ENCODE data around the gene FBXW5. TPM values are rescaled to one million over a fixed set of nuclear protein-coding genes. Genes with fewer than 3 reads are reported as not detected.

The FBXW5 gene
- total RNA-seq, 1 donor from 2014 or later, result 45.4 TPM

DNA sequence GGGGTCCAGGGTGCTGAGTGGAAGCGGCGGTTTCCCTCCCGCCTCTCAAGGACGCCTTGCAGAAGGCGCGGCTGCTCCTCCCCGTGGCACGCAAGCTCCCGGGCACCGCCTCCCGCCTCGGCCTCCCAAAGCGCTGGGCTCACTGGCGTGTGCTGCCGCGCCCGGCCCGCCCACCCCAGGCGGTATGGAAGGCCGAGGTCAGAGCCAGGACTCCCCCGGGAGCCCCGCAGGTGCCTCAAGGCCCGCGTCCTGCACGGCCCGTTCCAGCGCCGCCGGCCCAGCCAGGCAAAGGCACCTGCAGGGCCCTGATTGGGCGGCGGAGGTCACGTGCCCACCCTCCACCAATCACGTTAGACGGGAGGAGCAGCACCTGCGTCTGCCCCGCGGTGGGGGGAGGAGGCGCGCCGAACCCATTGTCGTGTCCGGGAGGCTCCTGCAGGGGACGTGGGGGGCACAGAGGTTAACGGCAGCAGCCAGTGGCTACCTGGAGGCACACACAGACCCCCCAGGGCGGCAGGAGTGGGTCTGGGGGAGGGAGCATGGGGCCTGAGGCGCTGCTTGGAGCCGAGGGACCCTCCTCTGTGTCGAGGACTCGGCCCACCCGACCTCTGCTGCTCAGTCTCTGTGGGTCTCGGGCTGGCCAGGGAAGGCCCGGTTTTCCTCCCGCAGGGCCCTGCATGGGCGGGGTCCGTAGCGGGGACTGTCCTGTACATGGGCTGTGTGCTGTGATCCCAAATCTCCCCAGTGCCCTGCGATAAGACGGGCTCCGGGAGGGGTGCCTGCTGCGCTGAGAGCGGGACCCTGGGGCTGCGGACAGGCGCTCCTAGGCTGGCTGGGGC, 5.5 kb upstream of the FBXW5 start:
- Histone ChIP-seq H3K27me3 (ENCODE audit: control insufficient read depth in 3 of 3, insufficient read depth in 3 of 3, low read length in 3 of 3) (no peaks in the 10 kb centered on the region), H3K36me3 (ENCODE audit: control insufficient read depth in 3 of 3, insufficient read depth in 3 of 3, low read length in 3 of 3) (no peaks in the 10 kb centered on the region), H3K9ac (ENCODE audit: low read depth in 1 of 3, low read length in 3 of 3) (peak overlapping the region; percentile 87 to 97 (median 92)), H3K4me1 (ENCODE audit: control insufficient read depth in 3 of 3, insufficient read depth in 3 of 3, low read length in 3 of 3) (peaks cover 15 to 36% (median 31%) of the 10 kb centered on the region in 3 donors), H3K4me3 (ENCODE audit: low read length in 3 of 3) (peak overlapping the region; percentile 69 to 87 (median 85)), H3K27ac (ENCODE audit: low read depth, low read length) (peak overlapping the region; percentile 71), H3K9me3 (ENCODE audit: control insufficient read depth in 3 of 3, low read length in 3 of 3) (no peaks in the 10 kb centered on the region)

- peak overlapping the region; percentile 87 to 97 (median 92) for H3K9ac ChIP-seq (ENCODE audit: low read depth in 1 of 3, low read length in 3 of 3)
- H3K27me3 ChIP-seq (ENCODE audit: control insufficient read depth in 3 of 3, insufficient read depth in 3 of 3, low read length in 3 of 3), result no peaks in the 10 kb centered on the region
- H3K9me3 ChIP-seq (ENCODE audit: control insufficient read depth in 3 of 3, low read length in 3 of 3), result no peaks in the 10 kb centered on the region
- peak overlapping the region; percentile 69 to 87 (median 85) for H3K4me3 ChIP-seq (ENCODE audit: low read length in 3 of 3)
- peak overlapping the region; percentile 65 for H3K27ac ChIP-seq (ENCODE audit: low read depth, low read length)
- peaks cover 15 to 40% (median 34%) of the 10 kb centered on the region in 3 donors for H3K4me1 ChIP-seq (ENCODE audit: control insufficient read depth in 3 of 3, insufficient read depth in 3 of 3, low read length in 3 of 3)
- H3K36me3 ChIP-seq (ENCODE audit: control insufficient read depth in 3 of 3, insufficient read depth in 3 of 3, low read length in 3 of 3), result no peaks in the 10 kb centered on the region
These were observed 4.8 kb upstream of the FBXW5 start for GRCh38 chr9:136949239-136949816.

- Histone ChIP-seq H3K27me3 (ENCODE audit: control insufficient read depth in 3 of 3, insufficient read depth in 3 of 3, low read length in 3 of 3) (no peaks in the 10 kb centered on the region), H3K4me3 (ENCODE audit: low read length in 3 of 3) (no peak overlapping the region), H3K4me1 (ENCODE audit: control insufficient read depth in 3 of 3, insufficient read depth in 3 of 3, low read length in 3 of 3) (peaks cover 22 to 47% (median 41%) of the 10 kb centered on the region in 3 donors), H3K9me3 (ENCODE audit: control insufficient read depth in 3 of 3, low read length in 3 of 3) (no peaks in the 10 kb centered on the region), H3K36me3 (ENCODE audit: control insufficient read depth in 3 of 3, insufficient read depth in 3 of 3, low read length in 3 of 3) (peaks cover 0 to 3% (median 0%) of the 10 kb centered on the region in 3 donors), H3K27ac (ENCODE audit: low read depth, low read length) (peak overlapping the region; percentile 68), H3K9ac (ENCODE audit: low read depth in 1 of 3, low read length in 3 of 3) (peak overlapping the region in 1 of 3 donors; percentile 75)
These were observed 3.5 kb upstream of the FBXW5 start for GRCh38 chr9:136947955-136948510.

- Histone ChIP-seq H3K9ac (ENCODE audit: low read depth in 1 of 3, low read length in 3 of 3) (peak overlapping the region in 2 of 3 donors; percentile 51 to 75), H3K4me1 (ENCODE audit: control insufficient read depth in 3 of 3, insufficient read depth in 3 of 3, low read length in 3 of 3) (peaks cover 28 to 54% (median 49%) of the 10 kb centered on the region in 3 donors), H3K27me3 (ENCODE audit: control insufficient read depth in 3 of 3, insufficient read depth in 3 of 3, low read length in 3 of 3) (no peaks in the 10 kb centered on the region), H3K9me3 (ENCODE audit: control insufficient read depth in 3 of 3, low read length in 3 of 3) (no peaks in the 10 kb centered on the region), H3K36me3 (ENCODE audit: control insufficient read depth in 3 of 3, insufficient read depth in 3 of 3, low read length in 3 of 3) (peaks cover 4 to 11% (median 5%) of the 10 kb centered on the region in 3 donors), H3K4me3 (ENCODE audit: low read length in 3 of 3) (peak overlapping the region in 1 of 3 donors; percentile 41), H3K27ac (ENCODE audit: low read depth, low read length) (peak overlapping the region; percentile 68)
These were observed 2.7 kb upstream of the FBXW5 start for GRCh38 chr9:136947028-136947891.

GRCh38 chr9:136946228-136947027, 1.9 kb upstream of the FBXW5 start:
- Histone ChIP-seq H3K4me1 (ENCODE audit: control insufficient read depth in 3 of 3, insufficient read depth in 3 of 3, low read length in 3 of 3) (peaks cover 32 to 63% (median 57%) of the 10 kb centered on the region in 3 donors), H3K9me3 (ENCODE audit: control insufficient read depth in 3 of 3, low read length in 3 of 3) (no peaks in the 10 kb centered on the region), H3K27ac (ENCODE audit: low read depth, low read length) (peak overlapping the region; percentile 68), H3K4me3 (ENCODE audit: low read length in 3 of 3) (no peak overlapping the region), H3K9ac (ENCODE audit: low read depth in 1 of 3, low read length in 3 of 3) (peak overlapping the region in 2 of 3 donors; percentile 51 to 75), H3K36me3 (ENCODE audit: control insufficient read depth in 3 of 3, insufficient read depth in 3 of 3, low read length in 3 of 3) (peaks cover 12 to 19% (median 12%) of the 10 kb centered on the region in 3 donors), H3K27me3 (ENCODE audit: control insufficient read depth in 3 of 3, insufficient read depth in 3 of 3, low read length in 3 of 3) (no peaks in the 10 kb centered on the region)

DNA sequence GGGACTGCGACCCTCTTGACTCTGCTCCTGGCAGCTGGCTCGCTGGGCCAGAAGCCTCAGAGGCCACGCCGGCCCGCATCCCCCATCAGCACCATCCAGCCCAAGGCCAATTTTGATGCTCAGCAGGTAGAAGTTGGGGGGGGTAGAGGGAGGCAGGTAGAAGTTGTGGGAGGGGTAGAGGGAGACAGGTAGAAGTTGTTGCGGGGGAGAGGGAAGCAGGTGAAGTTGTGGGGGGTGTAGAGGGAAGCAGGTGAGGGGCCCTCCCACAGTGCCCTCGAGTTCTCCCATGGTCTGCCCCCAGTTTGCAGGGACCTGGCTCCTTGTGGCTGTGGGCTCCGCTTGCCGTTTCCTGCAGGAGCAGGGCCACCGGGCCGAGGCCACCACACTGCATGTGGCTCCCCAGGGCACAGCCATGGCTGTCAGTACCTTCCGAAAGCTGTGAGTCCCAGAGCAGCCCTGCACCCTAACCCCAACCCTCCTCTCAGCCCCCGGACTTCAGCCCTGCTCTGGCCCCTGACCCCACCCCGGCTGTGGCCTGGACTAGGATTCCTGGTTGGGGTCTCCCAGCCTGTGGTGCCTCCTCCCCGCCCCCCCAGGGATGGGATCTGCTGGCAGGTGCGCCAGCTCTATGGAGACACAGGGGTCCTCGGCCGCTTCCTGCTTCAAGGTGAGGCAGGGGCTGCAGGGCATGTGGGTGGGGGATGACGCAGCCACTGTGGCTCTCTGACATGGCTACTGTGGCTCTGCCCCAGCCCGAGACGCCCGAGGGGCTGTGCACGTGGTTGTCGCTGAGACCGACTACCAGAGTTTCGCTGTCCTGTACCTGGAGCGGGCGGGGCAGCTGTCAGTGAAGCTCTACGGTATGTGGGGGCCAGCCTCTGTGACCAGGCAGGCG, 1.0 kb upstream of the FBXW5 start:
- Histone ChIP-seq H3K9ac (ENCODE audit: low read depth in 1 of 3, low read length in 3 of 3) (peak overlapping the region in 1 of 3 donors; percentile 40), H3K4me3 (ENCODE audit: low read length in 3 of 3) (no peak overlapping the region), H3K27me3 (ENCODE audit: control insufficient read depth in 3 of 3, insufficient read depth in 3 of 3, low read length in 3 of 3) (no peaks in the 10 kb centered on the region), H3K27ac (ENCODE audit: low read depth, low read length) (no peak overlapping the region), H3K9me3 (ENCODE audit: control insufficient read depth in 3 of 3, low read length in 3 of 3) (peaks cover 0 to 2% (median 0%) of the 10 kb centered on the region in 3 donors), H3K36me3 (ENCODE audit: control insufficient read depth in 3 of 3, insufficient read depth in 3 of 3, low read length in 3 of 3) (peaks cover 21 to 28% (median 21%) of the 10 kb centered on the region in 3 donors), H3K4me1 (ENCODE audit: control insufficient read depth in 3 of 3, insufficient read depth in 3 of 3, low read length in 3 of 3) (peaks cover 38 to 69% (median 62%) of the 10 kb centered on the region in 3 donors)

DNA sequence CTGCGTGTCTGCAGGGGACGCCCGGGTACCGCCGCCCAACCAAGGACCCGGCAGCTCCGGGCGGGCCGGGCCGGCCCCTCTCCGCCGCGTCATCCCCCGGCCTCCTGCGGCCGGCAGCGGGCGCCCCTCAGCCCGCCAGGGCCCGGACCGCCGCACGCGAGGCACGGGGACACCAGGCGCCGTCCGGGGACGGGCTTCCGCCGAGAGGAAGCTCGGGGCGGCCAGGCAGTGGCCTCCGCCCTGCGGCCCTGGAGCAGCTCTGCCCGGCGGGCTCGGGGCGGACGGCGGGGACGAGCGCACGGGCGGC, 373 bp downstream of the FBXW5 start:
- Histone ChIP-seq H3K27ac (ENCODE audit: low read depth, low read length) (peak overlapping the region; percentile 97), H3K9ac (ENCODE audit: low read depth in 1 of 3, low read length in 3 of 3) (peak overlapping the region; percentile 88 to 98 (median 93)), H3K27me3 (ENCODE audit: control insufficient read depth in 3 of 3, insufficient read depth in 3 of 3, low read length in 3 of 3) (no peaks in the 10 kb centered on the region), H3K4me3 (ENCODE audit: low read length in 3 of 3) (peak overlapping the region; percentile 75 to 90 (median 85)), H3K9me3 (ENCODE audit: control insufficient read depth in 3 of 3, low read length in 3 of 3) (peaks cover 0 to 2% (median 0%) of the 10 kb centered on the region in 3 donors), H3K4me1 (ENCODE audit: control insufficient read depth in 3 of 3, insufficient read depth in 3 of 3, low read length in 3 of 3) (peaks cover 46 to 73% (median 68%) of the 10 kb centered on the region in 3 donors), H3K36me3 (ENCODE audit: control insufficient read depth in 3 of 3, insufficient read depth in 3 of 3, low read length in 3 of 3) (peaks cover 25 to 32% (median 26%) of the 10 kb centered on the region in 3 donors)

All from skeletal muscle tissue (tissue), 4 donors.